ENCODE results near the gene ST3GAL3.

Gene ST3GAL3

DNA sequence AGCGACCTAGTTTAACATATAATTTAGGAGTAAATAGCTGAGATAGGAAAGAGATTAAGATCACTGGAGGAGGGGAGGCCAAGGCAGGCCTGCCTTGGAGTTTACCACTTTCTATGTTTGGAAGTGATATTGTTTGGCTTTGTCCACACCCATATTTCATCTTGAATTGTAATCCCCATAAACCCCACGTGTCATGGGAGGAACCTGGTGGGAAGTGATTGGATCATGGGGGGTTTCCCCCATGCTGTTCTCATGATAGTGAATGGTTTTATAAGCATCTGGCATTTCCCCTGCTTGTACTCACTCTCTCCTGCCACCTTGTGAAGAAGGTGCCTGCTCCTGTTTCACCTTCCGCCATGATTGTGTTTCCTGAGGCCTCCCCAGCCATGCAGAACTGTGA is 168.0 kb downstream of the ST3GAL3 start:
- DNase-seq (ENCODE audit: low read depth in 2 of 2, low spot score in 1 of 2) = no peak

DNA sequence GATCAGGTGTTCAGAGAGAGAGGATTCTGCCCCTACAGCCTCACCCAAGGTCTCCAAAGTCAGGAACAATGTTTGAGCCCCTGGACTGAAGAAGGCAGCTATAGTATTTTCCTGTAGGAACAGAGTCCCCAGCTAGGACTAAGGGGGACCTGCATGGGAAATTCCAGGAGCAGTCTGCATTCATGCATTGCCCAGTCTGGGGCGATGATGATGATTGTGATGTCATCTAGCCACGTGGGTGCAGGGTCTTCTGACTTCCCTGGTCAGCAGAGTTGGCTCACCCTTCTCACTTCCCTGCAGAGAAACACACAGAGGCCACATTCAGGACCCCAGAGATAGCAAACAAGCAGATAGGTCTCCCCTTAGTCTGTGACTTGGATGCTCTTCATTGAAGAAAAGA is 169.8 kb downstream of the ST3GAL3 start:
- DNase-seq (ENCODE audit: low read depth in 2 of 2, low spot score in 1 of 2) = no peak

DNA sequence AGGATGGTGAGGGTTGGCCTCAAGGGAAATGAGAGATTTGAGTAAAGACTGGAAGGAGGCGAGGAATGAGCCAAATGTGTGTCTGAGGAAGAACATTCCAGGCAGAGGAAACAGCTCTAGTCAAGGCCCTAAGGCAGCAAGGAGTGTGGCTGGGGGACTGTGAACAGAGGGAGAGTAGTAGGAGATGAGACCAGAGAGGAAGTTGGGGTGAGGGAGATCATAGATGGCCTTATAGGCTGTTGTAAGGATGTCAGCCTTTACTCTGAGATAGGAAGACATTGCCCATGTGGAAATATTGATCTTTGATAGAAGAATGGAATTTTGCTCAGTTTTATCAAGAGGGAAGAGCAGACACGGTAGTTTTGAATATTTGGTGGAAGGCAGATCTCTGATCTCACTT is 171.1 kb downstream of the ST3GAL3 start:
- DNase-seq (ENCODE audit: low read depth in 2 of 2, low spot score in 1 of 2) = no peak

DNA sequence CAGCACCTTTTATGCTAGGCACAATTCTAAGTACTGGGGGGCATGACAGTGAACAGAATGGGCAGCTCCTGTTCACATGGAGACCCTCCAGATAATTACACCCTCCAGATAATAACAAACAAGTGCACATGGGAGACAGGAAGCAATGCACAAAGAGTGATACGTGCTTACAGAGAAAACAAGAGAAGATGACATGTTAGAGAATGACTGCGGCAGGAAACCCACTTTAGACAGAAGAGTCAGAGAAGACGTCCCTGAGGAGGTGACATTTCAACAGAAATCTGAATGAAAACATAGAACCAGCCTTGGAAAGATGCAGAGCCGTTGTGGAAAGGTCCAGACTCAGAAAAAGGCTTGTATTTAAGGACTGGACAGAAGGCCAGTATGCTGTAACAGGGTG is 171.5 kb downstream of the ST3GAL3 start:
- DNase-seq (ENCODE audit: low read depth in 2 of 2, low spot score in 1 of 2) = no peak

DNA sequence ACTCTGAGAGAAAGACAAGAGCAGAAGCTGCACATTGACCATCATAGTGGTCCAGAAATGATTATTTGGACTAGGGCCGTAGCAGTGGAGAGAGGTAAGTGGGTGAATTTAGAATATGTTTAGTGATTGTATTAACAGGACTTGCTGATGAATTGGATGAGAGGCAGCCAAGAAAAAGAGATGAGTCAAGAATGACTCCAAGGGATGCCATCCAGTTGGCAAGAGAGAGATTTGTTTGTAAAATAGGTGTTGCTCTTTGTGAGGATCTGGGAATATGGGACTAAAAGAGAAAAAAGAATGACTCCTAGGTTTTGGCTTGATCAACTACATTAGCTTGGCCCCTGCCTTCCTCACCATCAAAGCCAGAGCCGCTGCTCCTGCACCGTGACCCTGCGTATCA is 172.1 kb downstream of the ST3GAL3 start:
- DNase-seq (ENCODE audit: low read depth in 2 of 2, low spot score in 1 of 2) = no peak

GRCh38 chr1:43879996-43880395 is 172.7 kb downstream of the ST3GAL3 start:
- DNase-seq (ENCODE audit: low read depth in 2 of 2, low spot score in 1 of 2) = no peak

DNA sequence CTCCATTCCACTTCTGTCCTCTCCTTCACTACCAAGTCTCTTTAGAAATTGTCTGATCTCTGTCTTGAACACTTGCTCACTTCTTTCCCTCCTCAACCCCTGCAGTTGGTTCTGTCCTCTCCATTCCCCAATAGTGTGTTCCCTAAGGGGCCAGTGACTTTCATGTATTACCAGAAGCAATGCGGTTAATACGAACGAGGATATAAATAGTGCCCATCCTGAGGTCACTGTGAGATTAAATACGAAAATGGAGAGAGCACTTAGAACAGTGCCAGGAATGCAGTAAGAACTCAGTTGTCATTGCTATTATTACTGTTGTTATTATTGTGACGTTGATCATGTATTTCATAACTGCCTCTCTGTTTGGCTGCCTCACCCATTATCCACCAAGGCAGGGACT is 173.3 kb downstream of the ST3GAL3 start:
- DNase-seq (ENCODE audit: low read depth in 2 of 2, low spot score in 1 of 2) = no peak

GRCh38 chr1:43881415-43881814 is 174.1 kb downstream of the ST3GAL3 start:
- DNase-seq (ENCODE audit: low read depth in 2 of 2, low spot score in 1 of 2) = no peak

GRCh38 chr1:43882763-43883162 is 175.4 kb downstream of the ST3GAL3 start:
- no peak for DNase-seq (ENCODE audit: low read depth in 2 of 2, low spot score in 1 of 2)

- no peak for DNase-seq (ENCODE audit: low read depth in 2 of 2, low spot score in 1 of 2)
Measured at GRCh38 chr1:43883321-43883720, 176.0 kb downstream of the ST3GAL3 start.

DNA sequence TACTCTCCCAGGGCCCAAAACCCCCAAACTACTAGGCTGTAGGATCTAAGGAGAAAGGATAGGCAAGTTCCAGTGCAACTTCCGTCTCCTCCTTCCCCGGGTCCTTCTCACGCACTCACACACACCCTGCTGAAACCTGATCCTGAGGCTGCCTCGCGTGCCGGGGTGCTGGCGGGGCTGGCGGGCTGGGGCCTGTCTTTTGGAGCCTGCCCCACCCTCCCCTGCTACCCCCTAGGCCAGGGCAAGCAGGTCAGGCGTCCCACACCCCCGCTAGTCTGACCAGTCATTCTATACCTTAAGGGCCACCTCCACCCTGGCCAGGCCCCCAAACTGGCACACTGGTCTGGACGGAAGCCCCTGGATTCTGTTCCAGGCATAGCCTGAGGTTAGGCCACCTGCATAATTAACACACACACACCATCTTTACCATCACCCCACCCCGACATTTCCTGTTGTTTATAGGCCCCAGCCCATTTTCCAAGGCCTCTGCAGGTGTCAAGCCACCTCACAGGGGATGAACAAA is 178.0 kb downstream of the ST3GAL3 start:
- no peak for DNase-seq (ENCODE audit: low read depth in 2 of 2, low spot score in 1 of 2)

DNA sequence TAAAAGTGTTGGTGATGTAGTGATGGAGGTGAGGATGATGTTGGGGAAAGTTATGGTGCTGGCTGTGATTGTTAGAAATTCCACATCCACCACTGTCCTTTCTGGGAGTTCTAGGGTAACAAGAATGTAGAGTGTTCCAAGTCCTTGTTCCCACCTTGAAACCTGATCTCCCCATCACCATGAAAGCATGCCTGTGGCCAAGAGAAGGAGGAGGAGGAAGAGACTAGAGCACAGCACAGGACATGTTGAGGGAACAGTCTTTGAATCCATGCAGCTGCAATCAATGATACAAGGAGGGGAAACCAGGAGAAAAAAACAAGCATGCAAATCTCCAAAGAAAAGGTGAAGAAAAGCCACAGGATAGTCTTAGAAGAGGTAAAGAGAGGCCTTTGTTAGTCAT is 180.4 kb downstream of the ST3GAL3 start:
- DNase-seq (ENCODE audit: low read depth in 2 of 2, low spot score in 1 of 2) = no peak

- DNase-seq (ENCODE audit: low read depth in 2 of 2, low spot score in 1 of 2) = no peak
Measured at GRCh38 chr1:43890815-43891214, 183.5 kb downstream of the ST3GAL3 start.

DNA sequence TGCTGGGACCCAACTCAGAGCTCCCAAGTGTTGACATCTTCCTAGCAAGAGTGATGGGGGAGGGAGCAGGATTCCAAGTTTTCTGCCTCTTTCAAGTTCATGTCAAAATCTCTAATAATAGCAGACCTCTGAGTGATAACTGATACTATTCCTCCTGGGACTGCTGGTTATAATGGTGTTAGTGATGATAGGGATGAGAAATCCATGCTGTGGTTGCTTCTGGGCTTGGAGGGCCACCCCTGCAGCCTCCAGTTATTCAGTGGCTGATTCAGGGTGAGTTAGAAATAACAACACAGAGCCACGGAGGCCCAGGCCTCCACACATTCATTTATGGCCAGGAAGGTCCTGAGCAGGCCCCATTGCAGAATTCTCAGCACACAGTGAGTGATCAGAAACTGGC is 185.7 kb downstream of the ST3GAL3 start:
- DNase-seq (ENCODE audit: low read depth in 2 of 2, low spot score in 1 of 2) = no peak

GRCh38 chr1:43898981-43899380 is 191.6 kb downstream of the ST3GAL3 start:
- DNase-seq (ENCODE audit: low read depth in 2 of 2, low spot score in 1 of 2) = no peak

DNA sequence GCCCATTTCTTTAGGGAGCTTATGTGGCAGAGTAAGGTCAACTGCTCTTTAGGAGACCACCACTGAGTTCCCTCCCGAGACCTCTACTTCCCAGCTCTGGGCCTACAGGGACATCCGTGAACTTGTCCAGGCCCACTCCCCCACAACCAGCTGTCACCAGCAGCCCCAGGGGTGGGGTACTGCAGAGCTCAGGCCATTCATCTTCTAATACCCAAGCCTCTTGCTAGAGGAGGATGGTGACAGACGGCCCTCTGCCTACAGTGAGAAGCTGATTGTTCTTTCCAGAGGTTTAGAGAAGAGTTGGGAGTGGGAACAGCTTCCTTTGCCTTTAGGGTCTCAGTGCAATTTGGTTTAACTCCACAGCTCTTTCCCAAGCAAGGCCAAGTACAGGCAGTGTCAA is 193.1 kb downstream of the ST3GAL3 start:
- no peak for DNase-seq (ENCODE audit: low read depth in 2 of 2, low spot score in 1 of 2)

DNA sequence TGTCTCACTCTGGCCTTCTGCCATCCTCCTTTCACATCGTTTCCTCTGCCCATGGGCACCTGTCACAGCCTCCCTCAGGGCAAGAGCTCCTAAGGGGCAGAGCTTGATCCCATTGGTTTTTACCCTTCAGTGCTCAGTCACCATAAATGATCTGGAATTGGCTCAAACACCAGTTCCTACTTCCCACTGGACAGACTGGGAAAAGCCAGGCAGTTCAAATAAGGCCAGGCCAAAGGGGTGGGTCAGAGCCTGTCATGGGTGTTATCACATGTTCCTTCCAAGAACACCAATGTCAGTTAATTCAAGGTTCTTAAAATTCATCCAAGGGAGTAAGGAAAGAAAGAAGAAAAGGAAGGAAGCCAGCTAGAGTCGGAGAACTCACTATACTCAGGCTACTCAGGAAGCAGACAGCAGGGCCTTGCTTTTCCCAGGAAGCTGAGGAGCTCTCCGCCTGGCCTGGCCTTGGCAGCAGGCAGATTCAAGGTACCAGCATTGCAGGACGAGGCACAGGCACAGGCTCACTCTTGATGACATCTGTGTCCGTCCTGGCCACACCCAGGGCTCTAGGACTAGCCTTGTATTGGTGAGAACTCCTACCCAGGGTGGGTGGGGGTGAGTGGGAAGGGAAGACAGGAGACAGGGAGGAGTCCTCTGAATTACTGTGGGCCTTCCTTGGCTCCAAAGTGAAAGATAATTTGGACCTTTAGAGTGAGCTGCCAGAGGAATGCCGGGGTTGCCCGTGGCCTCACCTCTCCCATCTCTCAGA is 194.0 kb downstream of the ST3GAL3 start:
- DNase-seq (ENCODE audit: low read depth in 2 of 2, low spot score in 1 of 2) = no peak

- DNase-seq (ENCODE audit: low read depth in 2 of 2, low spot score in 1 of 2) = no peak
Measured at GRCh38 chr1:43902058-43902831, 194.9 kb downstream of the ST3GAL3 start.

DNA sequence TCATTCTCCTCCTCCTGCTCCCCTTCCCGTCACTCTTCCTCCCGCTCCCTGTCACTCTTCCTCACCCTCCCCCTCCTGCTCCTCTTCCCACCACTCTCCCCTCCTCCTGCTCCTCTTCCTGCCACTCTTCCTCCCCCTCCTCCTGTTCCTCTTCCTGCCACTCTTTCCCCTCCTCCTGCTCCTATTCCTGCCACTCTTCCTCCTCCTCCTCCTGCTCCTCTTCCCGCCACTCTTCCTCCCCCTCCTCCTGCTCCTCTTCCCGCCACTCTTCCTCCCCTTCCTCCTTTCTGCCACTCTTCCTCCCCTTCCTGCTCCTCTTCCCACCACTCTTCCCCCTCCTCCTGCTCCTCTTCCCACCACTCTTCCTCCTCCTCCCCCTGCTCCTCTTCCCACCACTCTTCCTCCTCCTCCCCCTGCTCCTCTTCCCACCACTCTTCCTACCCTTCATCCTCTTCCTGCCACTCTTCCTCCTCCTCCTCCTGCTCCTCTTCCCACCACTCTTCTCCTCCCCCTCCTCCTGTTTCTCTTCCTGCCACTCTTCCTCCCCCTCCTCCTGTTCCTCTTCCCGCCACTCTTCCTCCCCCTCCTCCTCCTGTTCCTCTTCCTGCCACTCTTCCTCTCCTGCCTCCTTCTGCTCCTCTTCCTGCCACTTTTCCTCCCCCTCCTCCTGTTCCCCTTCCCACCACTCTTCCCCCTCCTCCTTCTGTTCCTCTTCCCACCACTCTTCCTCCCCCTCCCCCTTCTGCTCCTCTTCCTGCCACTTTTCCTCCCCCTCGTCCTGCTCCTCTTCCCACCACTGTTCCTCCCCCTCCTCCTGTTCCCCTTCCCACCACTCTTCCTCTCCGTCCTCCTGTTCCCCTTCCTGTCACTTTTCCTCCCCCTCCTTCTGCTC is 197.6 kb downstream of the ST3GAL3 start:
- DNase-seq (ENCODE audit: low read depth in 2 of 2, low spot score in 1 of 2) = no peak

DNA sequence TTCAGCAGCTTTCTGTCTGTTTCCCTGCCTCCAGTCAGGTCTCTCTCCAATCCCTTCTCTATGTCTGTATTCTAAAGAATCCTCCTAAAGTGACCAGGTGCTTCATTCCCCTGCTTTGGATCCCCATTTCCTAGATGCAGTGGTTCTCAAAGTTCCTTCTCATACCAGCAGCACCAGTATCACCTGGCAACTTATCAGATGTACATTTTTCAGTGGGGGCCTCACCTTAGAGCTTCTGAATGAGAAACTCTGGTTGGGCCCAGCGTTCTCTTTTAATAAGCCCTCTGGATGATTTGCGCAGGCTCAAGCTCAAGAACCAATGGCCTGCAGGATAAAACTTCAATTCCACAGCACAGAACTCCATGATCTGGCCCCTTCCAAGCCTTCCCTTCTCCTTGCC is 200.9 kb downstream of the ST3GAL3 start:
- DNase-seq (ENCODE audit: low read depth in 2 of 2, low spot score in 1 of 2) = no peak

DNA sequence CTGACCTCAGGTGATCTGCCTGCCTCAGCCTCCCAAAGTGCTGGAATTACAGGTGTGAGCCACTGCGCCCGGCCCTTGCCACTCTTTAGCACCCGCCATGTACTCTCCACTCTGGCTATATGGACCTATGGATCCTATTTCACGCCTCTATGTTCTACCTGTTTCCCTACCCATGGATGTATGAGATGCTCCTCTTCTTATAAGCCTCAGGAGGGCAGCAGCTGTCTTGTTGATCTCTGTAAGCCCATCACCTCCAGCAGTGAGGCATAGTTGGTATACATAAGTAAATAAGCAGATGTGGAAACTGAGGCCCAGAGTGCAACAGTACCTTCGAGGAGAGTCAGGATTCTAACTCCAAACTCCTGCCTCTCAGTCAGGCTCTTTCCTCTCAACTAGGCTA is 201.5 kb downstream of the ST3GAL3 start:
- no peak for DNase-seq (ENCODE audit: low read depth in 2 of 2, low spot score in 1 of 2)

Measured in stimulated activated CD8-positive, alpha-beta memory T cell treated with anti-CD3 and anti-CD28 coated beads, Interleukin-4, amount 100 ng/mL, for 1 hour (primary cell).